ENCODE measurements around the gene POTEH.
"Not testable (repeated sequence)": the region's sequence is repeated elsewhere in the genome, so short reads cannot be mapped to it uniquely, and the experiment has no call there.

Gene POTEH

DNA sequence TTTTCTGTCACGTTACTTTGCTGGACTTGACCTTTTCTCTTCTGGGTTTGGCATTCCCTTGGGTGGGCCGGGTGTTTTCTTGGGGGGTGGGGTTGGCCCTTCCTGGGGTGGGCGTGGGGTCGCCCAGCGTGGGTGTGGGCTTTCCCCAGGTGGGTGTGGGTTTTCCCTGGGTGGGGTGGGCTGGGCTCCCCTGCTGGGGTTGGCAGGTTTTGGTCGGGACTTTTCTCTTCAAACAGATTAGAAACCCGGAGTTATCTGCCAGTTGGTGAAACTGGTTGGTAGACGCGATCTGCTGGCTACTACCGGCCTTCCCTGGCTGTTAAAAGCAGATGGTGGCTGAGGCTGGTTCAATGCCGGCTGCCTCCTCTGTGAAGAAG, at the start of gene POTEH:
Gene POTEH (plus strand): TSS at position 278 of the 377 bp plus-strand sequence. CDS start 52 bp downstream, at position 330.
- DNase-seq (ENCODE audit: low read depth in 2 of 2) = not testable (repeated sequence)

GRCh38 chr22:15642288-15642861, 47.5 kb upstream of the POTEH start:
- not testable (repeated sequence) for DNase-seq (ENCODE audit: low read depth in 2 of 2); H3K4me3 ChIP-seq (replicated peaks in 1 of 2; ENCODE audit: low read depth in 2 of 2, low read length in 2 of 2)

More for the DNA sequence above, at the start of gene POTEH:
- H3K4me3 ChIP-seq (replicated peaks in 1 of 2; ENCODE audit: low read depth in 2 of 2, low read length in 2 of 2) = not testable (repeated sequence)

DNA sequence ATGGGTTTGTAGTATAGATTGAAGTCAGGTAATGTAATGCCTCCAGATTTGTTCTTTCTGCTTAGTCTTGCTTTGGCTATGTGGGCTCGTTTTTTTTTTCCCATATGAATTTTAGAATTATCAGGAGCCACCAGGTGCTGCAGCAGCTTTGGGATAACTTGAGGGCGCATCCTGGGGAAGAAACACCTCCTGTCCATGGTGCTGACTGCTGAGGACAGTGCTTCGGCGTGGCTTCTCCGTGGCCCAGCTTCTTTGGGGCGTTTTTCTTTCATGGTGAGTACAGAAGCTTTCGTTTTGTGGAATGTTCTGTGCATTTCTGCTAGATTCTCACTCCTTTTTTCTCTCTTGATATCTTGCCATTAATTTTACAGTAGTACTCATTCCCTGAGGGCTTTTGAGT, 37.9 kb upstream of the POTEH start:
- not testable (repeated sequence) for H3K4me3 ChIP-seq (replicated peaks in 1 of 2; ENCODE audit: low read depth in 2 of 2, low read length in 2 of 2); DNase-seq (ENCODE audit: low read depth in 2 of 2)

DNA sequence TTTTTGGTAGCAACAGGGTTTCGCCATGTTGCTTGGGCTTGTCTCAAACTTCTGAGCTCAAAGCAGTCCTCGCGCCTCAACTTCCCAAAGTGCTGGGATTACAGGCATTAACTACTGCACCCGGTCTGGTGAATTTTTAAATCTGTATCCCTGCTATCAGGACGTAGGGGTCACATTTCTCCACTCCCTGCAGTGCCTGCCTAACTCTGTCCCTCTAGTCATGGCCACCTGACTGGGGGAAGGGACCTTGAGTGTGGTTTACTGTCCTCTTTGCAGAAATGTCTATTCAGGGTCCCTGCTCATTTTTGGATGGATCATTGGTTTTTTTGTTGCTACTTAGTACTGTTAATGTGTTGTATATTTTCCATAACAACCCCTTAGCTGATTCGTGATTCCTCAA, 37.1 kb upstream of the POTEH start:
- H3K4me3 ChIP-seq (replicated peaks in 1 of 2; ENCODE audit: low read depth in 2 of 2, low read length in 2 of 2); DNase-seq (ENCODE audit: low read depth in 2 of 2): not testable (repeated sequence)

- DNase-seq (ENCODE audit: low read depth in 2 of 2); H3K4me3 ChIP-seq (replicated peaks in 1 of 2; ENCODE audit: low read depth in 2 of 2, low read length in 2 of 2): not testable (repeated sequence)
These were observed 36.6 kb upstream of the POTEH start for GRCh38 chr22:15653241-15653640.

DNA sequence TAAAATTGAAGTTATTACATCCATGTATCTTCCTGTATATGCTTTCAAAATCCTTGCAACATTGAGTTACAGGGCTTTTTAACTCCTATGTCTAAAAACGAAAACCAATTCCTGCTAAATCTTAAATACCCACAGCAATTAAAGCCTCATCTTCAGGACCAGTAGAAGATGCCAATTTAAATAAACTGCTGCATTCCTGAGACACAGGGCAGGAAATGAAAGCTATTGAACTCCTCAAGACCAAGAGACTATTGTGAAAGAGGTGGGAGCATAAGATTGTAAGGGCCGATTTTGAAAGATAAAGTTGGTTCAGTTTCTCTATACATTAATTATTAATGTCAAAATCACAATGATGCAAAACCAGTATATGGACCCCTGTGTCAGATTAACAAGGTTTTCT, 28.7 kb upstream of the POTEH start:
- not testable (repeated sequence) for DNase-seq (ENCODE audit: low read depth in 2 of 2); H3K4me3 ChIP-seq (replicated peaks in 1 of 2; ENCODE audit: low read depth in 2 of 2, low read length in 2 of 2)

GRCh38 chr22:15664682-15665081, 25.1 kb upstream of the POTEH start:
- H3K4me3 ChIP-seq (replicated peaks in 1 of 2; ENCODE audit: low read depth in 2 of 2, low read length in 2 of 2); DNase-seq (ENCODE audit: low read depth in 2 of 2): not testable (repeated sequence)

DNA sequence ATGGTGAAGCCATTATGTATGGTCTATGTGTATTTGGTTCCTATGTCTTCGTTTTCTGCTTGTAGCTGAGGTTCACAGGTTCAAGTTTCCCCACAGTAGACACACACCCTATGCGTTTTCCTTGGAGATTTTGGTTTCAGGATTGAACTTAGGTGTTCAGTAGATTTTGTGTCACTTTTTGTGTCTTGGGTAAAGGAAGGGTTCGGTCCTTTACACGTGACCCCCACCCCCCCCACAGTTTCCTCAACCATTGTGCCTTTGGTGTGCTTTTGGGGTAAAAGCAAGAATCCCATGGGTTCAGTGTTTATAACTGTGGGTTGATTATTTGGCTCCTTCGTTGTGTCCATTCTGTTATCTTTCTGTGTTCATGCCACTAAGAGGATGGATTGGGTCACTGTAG, 24.3 kb upstream of the POTEH start:
- peak in 1 of 2 donors; percentile 0 for DNase-seq (ENCODE audit: low read depth in 2 of 2)
- H3K4me3 ChIP-seq (replicated peaks in 1 of 2; ENCODE audit: low read depth in 2 of 2, low read length in 2 of 2) = not testable (repeated sequence)

DNA sequence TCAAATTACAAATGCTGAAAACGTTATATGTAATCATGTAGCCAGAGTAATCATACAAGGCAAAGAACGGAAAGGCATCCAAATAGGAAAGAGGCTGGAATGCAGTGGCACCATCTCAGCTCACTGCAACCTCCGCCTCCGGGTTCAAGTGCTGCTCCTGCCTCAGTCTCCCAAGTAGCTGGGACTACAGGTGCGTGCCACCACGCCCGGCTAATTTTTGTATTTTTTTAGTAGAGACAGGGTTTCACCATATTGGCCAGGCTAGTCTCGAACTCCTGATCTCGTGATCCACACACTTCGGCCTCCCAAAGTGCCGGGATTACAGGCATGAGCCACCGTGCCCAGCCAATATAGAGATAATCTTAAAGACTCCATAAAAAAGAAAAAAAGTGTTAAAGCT, 20.4 kb upstream of the POTEH start:
- not testable (repeated sequence) for DNase-seq (ENCODE audit: low read depth in 2 of 2); H3K4me3 ChIP-seq (replicated peaks in 1 of 2; ENCODE audit: low read depth in 2 of 2, low read length in 2 of 2)

DNA sequence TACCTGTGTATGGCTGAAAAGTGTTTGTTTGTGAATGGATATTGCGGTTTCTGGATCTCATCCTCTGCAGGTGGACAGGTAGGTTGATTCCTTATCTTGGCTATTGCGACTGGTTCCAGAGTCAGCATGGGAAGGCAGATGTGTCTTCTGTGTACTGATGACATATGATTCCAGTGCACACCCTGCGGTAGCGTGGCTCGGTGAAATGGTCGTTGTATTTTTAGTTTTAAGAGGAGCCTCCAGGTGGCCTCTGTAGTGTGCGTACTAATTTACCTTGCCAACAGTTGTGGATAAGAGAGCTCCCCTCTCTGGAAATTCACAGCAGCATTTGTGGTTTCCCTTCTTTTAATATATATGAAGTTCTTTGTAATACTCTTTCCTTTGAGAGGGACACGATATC, 10.1 kb upstream of the POTEH start:
- not testable (repeated sequence) for DNase-seq (ENCODE audit: low read depth in 2 of 2)

GRCh38 chr22:15684115-15684514, 5.7 kb upstream of the POTEH start:
- DNase-seq (ENCODE audit: low read depth in 2 of 2); H3K4me3 ChIP-seq (replicated peaks in 1 of 2; ENCODE audit: low read depth in 2 of 2, low read length in 2 of 2): not testable (repeated sequence)

More for the DNA sequence above, 10.1 kb upstream of the POTEH start:
- H3K4me3 ChIP-seq (replicated peaks in 1 of 2; ENCODE audit: low read depth in 2 of 2, low read length in 2 of 2) = not testable (repeated sequence)

GRCh38 chr22:15684695-15685094, 5.1 kb upstream of the POTEH start:
- not testable (repeated sequence) for DNase-seq (ENCODE audit: low read depth in 2 of 2); H3K4me3 ChIP-seq (replicated peaks in 1 of 2; ENCODE audit: low read depth in 2 of 2, low read length in 2 of 2)

- not testable (repeated sequence) for H3K4me3 ChIP-seq (replicated peaks in 1 of 2; ENCODE audit: low read depth in 2 of 2, low read length in 2 of 2); DNase-seq (ENCODE audit: low read depth in 2 of 2)
These were observed 4.2 kb upstream of the POTEH start for GRCh38 chr22:15685641-15686040.

GRCh38 chr22:15687086-15687485, 2.7 kb upstream of the POTEH start:
- not testable (repeated sequence) for DNase-seq (ENCODE audit: low read depth in 2 of 2); H3K4me3 ChIP-seq (replicated peaks in 1 of 2; ENCODE audit: low read depth in 2 of 2, low read length in 2 of 2)

GRCh38 chr22:15687676-15688075, 2.1 kb upstream of the POTEH start:
- DNase-seq (ENCODE audit: low read depth in 2 of 2); H3K4me3 ChIP-seq (replicated peaks in 1 of 2; ENCODE audit: low read depth in 2 of 2, low read length in 2 of 2): not testable (repeated sequence)

DNA sequence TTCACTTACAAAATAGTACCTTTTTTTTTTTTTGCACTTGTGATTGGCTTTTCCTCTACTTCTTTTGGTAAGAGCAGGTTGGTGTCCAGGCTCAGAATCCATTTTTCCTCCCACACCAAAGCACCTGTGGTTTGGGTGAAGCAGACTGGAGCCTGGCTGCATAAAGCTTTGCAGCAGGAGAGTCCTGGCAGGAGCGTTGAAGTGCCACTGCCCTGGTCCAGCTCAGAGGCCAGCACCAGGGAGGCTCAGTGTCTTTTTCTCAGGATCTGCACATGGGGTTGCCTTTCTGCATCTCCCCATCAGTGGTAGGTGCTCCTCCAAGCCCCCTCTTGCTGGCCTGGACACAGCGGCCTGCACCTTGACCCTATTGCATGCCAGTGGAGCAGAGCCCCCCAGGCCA, 1.7 kb upstream of the POTEH start:
- not testable (repeated sequence) for DNase-seq (ENCODE audit: low read depth in 2 of 2)

GRCh38 chr22:15689012-15689748, 646 bp upstream of the POTEH start:
- DNase-seq (ENCODE audit: low read depth in 2 of 2); H3K4me3 ChIP-seq (replicated peaks in 1 of 2; ENCODE audit: low read depth in 2 of 2, low read length in 2 of 2): not testable (repeated sequence)

More for the DNA sequence above, 1.7 kb upstream of the POTEH start:
- H3K4me3 ChIP-seq (replicated peaks in 1 of 2; ENCODE audit: low read depth in 2 of 2, low read length in 2 of 2) = not testable (repeated sequence)

DNA sequence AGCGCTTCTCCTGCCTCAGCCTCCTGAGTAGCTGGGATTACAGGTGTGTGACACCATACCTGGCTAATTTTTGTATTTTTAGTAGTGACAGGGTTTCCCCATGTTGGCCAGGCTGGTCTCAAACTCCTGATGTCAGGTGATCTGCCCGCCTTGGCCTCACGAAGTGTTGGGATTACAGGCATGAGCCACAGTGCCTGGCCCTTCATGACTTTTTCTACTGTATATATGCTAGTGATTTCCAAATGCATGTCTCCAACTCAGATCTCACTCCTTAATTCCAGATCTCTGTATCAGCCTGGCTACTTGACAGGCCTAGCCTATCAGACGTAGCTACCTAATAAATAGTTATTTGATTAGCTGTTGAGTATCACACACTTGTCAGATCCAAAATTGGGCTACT, 23.8 kb downstream of the POTEH start:
- DNase-seq (ENCODE audit: low read depth in 2 of 2); H3K4me3 ChIP-seq (replicated peaks in 1 of 2; ENCODE audit: low read depth in 2 of 2, low read length in 2 of 2): not testable (repeated sequence)

DNA sequence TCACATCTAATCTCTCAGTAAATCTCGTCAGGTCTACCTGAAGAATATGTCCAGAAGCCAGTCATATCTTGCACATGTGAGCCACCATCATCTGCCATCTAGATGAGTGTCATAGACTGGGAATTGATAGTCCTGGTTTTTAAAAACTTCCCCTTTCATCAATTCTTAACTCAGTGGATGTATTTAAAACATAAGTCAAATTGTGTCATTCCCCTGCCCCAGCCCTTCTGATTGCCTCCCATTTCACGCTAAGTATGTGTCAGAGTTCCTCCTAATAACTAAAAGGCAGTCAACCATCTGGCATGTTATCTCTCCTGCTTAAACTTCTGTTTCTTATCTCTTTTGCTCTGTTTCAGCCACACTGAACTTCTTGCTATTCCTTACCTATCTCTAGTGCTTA, 24.3 kb downstream of the POTEH start:
- H3K4me3 ChIP-seq (replicated peaks in 1 of 2; ENCODE audit: low read depth in 2 of 2, low read length in 2 of 2); DNase-seq (ENCODE audit: low read depth in 2 of 2): not testable (repeated sequence)
